Heart left ventricle (tissue), 16 donors: ENCODE results near the gene CEP112. TPM values are rescaled to one million over a fixed set of nuclear protein-coding genes. Genes with fewer than 3 reads are reported as not detected.

Source experiments
- ATAC-seq, 4 donors: fragments of 200-7000 bp; cut with Tn5 transposase; one replicate each; pipeline ENCODE4 v1.9.1; 2020 to 2022; ENCODE audit warnings: moderate library complexity in 4 of 4, mild to moderate bottlenecking in 3 of 4, moderate number of reproducible peaks in 1 of 4
- DNase-seq, 5 donors: peaks; one replicate each; pipeline ENCODE4 v3.0.0-alpha.2; 2020
- H3K27ac ChIP-seq, 12 donors: fragments of 200-600 bp; sonication (generic) in 4 of 12; one replicate each; pipeline versions ENCODE4 v1.5.0 to v1.8.0; 2016 to 2022; ENCODE audit warnings: mild to moderate bottlenecking in 2 of 12
- H3K27me3 ChIP-seq, 9 donors: fragments of 200-600 bp; sonication (generic) in 2 of 9; one replicate each; pipeline versions ENCODE4 v1.5.1 to v1.8.0; 2016 to 2022; ENCODE audit warnings: mild to moderate bottlenecking in 3 of 9
- H3K36me3 ChIP-seq, 9 donors: fragments of 200-600 bp; sonication (generic) in 2 of 9; one replicate each; pipeline versions ENCODE4 v1.5.0 to v1.8.0; 2018 to 2022; ENCODE audit warnings: mild to moderate bottlenecking in 2 of 9
- H3K4me1 ChIP-seq, 12 donors: fragments of 200-600 bp; sonication (generic) in 4 of 12; one replicate each; pipeline versions ENCODE4 v1.5.0 to v1.8.0; 2016 to 2022; ENCODE audit warnings: mild to moderate bottlenecking in 3 of 12
- H3K4me3 ChIP-seq, 12 donors: fragments of 200-600 bp; sonication (generic) in 4 of 12; one replicate each; pipeline versions ENCODE4 v1.5.0 to v1.8.0; 2017 to 2022; ENCODE audit warnings: mild to moderate bottlenecking in 9 of 12, moderate library complexity in 4 of 12
- H3K9me3 ChIP-seq, 12 donors: fragments of 200-600 bp; sonication (generic) in 4 of 12; one replicate each; pipeline versions ENCODE4 v1.5.0 to v1.8.0; 2016 to 2022; ENCODE audit warnings: mild to moderate bottlenecking in 1 of 12
- POLR2A ChIP-seq, 2 donors: fragments of 450-650 bp; IDR thresholded peaks; one replicate each; pipeline ENCODE4 v1.6.1; 2017; ENCODE audit warnings: antibody characterized with exemption in 2 of 2, mild to moderate bottlenecking in 2 of 2, moderate library complexity in 2 of 2
- WGBS, 4 donors: extraction: QIAGEN DNeasy Blood & Tissue Kit in 2 of 4; methylation state at CpG; one replicate each; pipeline versions ENCODE4 v1.1.5 to v1.1.7; 2013 to 2018; 5-methylcytosine and 5-hydroxymethylcytosine counted together
- intact Hi-C, 10 donors: fragments of 100-400 bp; cut with DNase I; formaldehyde crosslinking; loops; one replicate each; pipeline versions ENCODE4 v1.11.1 to v1.14.2; 2022
- polyA plus RNA-seq, 2 donors: library from polyadenylated mRNA; stranded (reverse); fragments of 200-250 nt; gene quantifications; one replicate each; pipeline ENCODE4 v1.2.3, GENCODE V29; 2013
- total RNA-seq, 9 donors: library from RNA; depleted of rRNA in 2 of 9; stranded (reverse); fragments of >200 nt in 2 of 9; fragmentation: NEBNext Ultra II Directional in 3 of 9; extraction: Animal tissue kit (Norgen Biotek cat#: 25700) in 3 of 9; gene quantifications; one replicate each; pipeline versions ENCODE4 v1.1.0 to v1.2.4, GENCODE V29; 2016 to 2023
- TF ChIP-seq, protein P1 (sequence below), 12 donors: fragments of 200-600 bp; sonication (generic) in 4 of 12; IDR thresholded peaks; one replicate each; pipeline versions ENCODE4 v1.5.0 to v1.8.0; 2018 to 2022; ENCODE audit warnings: antibody characterized with exemption in 12 of 12, mild to moderate bottlenecking in 5 of 12
- donor health status: ischemic (EF 13 %, LVEDD 7.1; RV severe dilation, severe dysfunction).
- donor health status: healthy with polysubstance abuse.
- donor health status: DM: no; HTN: yes; CAD: no.
- donor health status: DM: no; HTN: no; CAD: no.
- donor health status: ischemic (EF 25% LVEDD 6.9; RV normal size, moderate dysfunction).
- donor health status: ischemic (EF 25% LVEDD 5.7; RV mildly dilated, moderate dysfunction).
- donor health status: healthy.
- donor health status: DM: yes; HTN: yes; CAD: no.
- donor health status: ischemic (EF 35%, LVEDD 5.7; RV mildly dilated, moderate dysfunction).
- donor health status: nonischemic (EF 11% LVEDD 7.7; RV severe dilation, severe dysfunction).
- donor health status: DM: yes; HTN: yes; CAD: no.
- donor health status: PGD.
- donor health status: ischemic (EF 29% LVEDD 5.4; RV normal size, mild dysfunction).
- donor health status: nonischemic (EF 23%, LVEDD 6.1; RV moderate dilation, normal function).

CEP112 gene
- total and polyA plus RNA-seq, 11 donors: 5.5 to 28.3 (median 14.3) TPM

GRCh38 chr17:65898651-65899050 lies 293.3 kb downstream of the CEP112 start:
- Histone ChIP-seq H3K9me3 (no peaks in the 10 kb centered on the region), H3K27me3 (no peaks in the 10 kb centered on the region), H3K4me3 (no peak overlapping the region), H3K4me1 (no peaks in the 10 kb centered on the region), H3K27ac (no peak overlapping the region), H3K36me3 (no peaks in the 10 kb centered on the region)
- DNase-seq (no peak), ATAC-seq (no peak)
- 98 to 99% (median 98%) methylated on average over 3 of the region's 3 CpGs for WGBS, 4 donors
- intact Hi-C loops: no loop called here
- TF ChIP-seq, protein P1, sequence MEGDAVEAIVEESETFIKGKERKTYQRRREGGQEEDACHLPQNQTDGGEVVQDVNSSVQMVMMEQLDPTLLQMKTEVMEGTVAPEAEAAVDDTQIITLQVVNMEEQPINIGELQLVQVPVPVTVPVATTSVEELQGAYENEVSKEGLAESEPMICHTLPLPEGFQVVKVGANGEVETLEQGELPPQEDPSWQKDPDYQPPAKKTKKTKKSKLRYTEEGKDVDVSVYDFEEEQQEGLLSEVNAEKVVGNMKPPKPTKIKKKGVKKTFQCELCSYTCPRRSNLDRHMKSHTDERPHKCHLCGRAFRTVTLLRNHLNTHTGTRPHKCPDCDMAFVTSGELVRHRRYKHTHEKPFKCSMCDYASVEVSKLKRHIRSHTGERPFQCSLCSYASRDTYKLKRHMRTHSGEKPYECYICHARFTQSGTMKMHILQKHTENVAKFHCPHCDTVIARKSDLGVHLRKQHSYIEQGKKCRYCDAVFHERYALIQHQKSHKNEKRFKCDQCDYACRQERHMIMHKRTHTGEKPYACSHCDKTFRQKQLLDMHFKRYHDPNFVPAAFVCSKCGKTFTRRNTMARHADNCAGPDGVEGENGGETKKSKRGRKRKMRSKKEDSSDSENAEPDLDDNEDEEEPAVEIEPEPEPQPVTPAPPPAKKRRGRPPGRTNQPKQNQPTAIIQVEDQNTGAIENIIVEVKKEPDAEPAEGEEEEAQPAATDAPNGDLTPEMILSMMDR (IDR thresholded peaks at IDR 0.05): no peak
- no peak for TF ChIP-seq POLR2A (IDR thresholded peaks at IDR 0.05)

DNA sequence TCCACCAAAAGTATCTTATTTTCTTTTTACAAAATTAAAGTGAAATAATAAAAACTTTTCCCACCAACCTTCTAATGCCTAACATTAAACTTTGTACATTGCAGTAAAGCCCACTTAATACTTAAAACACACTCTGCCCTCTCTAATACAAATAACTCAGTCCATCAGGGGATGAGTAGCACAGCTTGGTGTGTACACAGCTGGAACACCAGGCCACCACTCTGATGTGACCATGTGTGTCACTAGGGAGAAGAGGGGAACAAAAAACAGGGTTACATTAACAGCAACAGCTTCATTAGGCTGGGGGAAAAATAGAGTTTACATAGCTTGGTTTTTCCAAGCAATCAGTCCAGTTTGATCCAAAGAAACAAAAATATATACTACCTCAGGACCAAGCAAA lies 295.0 kb downstream of the CEP112 start:
- Histone ChIP-seq H3K4me1 (no peaks in the 10 kb centered on the region), H3K27ac (no peak overlapping the region), H3K36me3 (no peaks in the 10 kb centered on the region), H3K9me3 (no peaks in the 10 kb centered on the region), H3K4me3 (no peak overlapping the region), H3K27me3 (no peaks in the 10 kb centered on the region)
- intact Hi-C loops: no loop called here
- TF ChIP-seq, protein P1 (IDR thresholded peaks at IDR 0.05): no peak
- no peak for TF ChIP-seq POLR2A (IDR thresholded peaks at IDR 0.05)
- DNase-seq (no peak), ATAC-seq (no peak)

GRCh38 chr17:65895969-65896368 lies 296.0 kb downstream of the CEP112 start:
- TF ChIP-seq, protein P1 (IDR thresholded peaks at IDR 0.05): no peak
- no peak for TF ChIP-seq POLR2A (IDR thresholded peaks at IDR 0.05)
- no peak overlapping the region for H3K4me3 ChIP-seq
- no peaks in the 10 kb centered on the region for H3K27me3 ChIP-seq
- no peak overlapping the region for H3K27ac ChIP-seq
- no peak for DNase-seq
- no peaks in the 10 kb centered on the region for H3K4me1 ChIP-seq
- H3K9me3 ChIP-seq: no peaks in the 10 kb centered on the region
- H3K36me3 ChIP-seq: no peaks in the 10 kb centered on the region
- intact Hi-C loops: no loop called here
- ATAC-seq: no peak

DNA sequence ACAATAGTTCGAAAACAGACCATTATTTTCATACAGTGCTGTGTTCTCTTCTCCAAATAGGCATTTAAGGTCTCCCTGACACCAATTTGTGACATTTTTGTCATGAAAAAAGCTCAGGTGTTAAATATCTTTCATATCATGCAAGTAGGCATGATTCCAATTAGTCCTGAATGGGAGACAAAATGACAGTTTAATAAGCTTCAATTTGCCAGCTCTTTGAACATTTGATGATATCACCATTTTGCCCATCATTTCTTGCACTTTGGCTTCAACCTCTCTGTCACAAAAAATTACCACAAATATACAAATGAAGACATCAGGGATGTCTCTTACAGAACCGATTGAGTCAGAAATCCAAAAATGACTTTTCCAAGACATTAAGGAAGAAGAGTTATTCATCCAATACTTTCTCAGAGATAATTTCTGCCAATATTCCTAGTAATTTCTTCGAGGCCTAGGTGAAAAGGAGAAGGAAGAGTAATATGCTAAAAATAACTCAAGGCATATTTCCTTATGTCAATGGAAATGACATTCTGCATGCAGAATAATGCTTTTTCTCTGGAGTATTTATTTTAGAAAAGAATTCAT lies 298.1 kb downstream of the CEP112 start:
- TF ChIP-seq POLR2A (IDR thresholded peaks at IDR 0.05): no peak
- TF ChIP-seq, protein P1 (IDR thresholded peaks at IDR 0.05): no peak
- Histone ChIP-seq H3K4me1 (no peaks in the 10 kb centered on the region), H3K4me3 (no peak overlapping the region), H3K36me3 (no peaks in the 10 kb centered on the region), H3K9me3 (no peaks in the 10 kb centered on the region), H3K27ac (no peak overlapping the region), H3K27me3 (no peaks in the 10 kb centered on the region)
- ATAC-seq (no peak), DNase-seq (no peak)
- WGBS, 4 donors: 80 to 85% (median 82%) methylated on average over 3 of the region's 3 CpGs
- intact Hi-C loops: no loop called here
